Activated CD4-positive, alpha-beta T cell treated with anti-CD3 and anti-CD28 coated beads, Interleukin-2, amount 50 U/mL, for 1 hour (primary cell): ENCODE measurements around the gene DLX5.

Source experiments
- DNase-seq: peaks from one replicate; pipeline ENCODE4 v3.0.0-alpha.2; 2020

DLX5 gene

GRCh38 chr7:96989859-96990317 is 34.7 kb downstream of the DLX5 start:
- DNase-seq = no peak

- DNase-seq = no peak
Observed at GRCh38 chr7:96989241-96989858, 35.3 kb downstream of the DLX5 start.

GRCh38 chr7:96987719-96988118 is 36.9 kb downstream of the DLX5 start:
- no peak for DNase-seq

GRCh38 chr7:96986901-96987300 is 37.7 kb downstream of the DLX5 start:
- no peak for DNase-seq

GRCh38 chr7:96985992-96986391 is 38.6 kb downstream of the DLX5 start:
- DNase-seq = no peak

GRCh38 chr7:96982586-96982985 is 42.0 kb downstream of the DLX5 start:
- DNase-seq = no peak

GRCh38 chr7:96979551-96980276 is 44.9 kb downstream of the DLX5 start:
- no peak for DNase-seq

GRCh38 chr7:96977445-96977844 is 47.2 kb downstream of the DLX5 start:
- no peak for DNase-seq

GRCh38 chr7:96976106-96976505 is 48.5 kb downstream of the DLX5 start:
- no peak for DNase-seq

- no peak for DNase-seq
Observed at GRCh38 chr7:96973986-96974385, 50.6 kb downstream of the DLX5 start.

GRCh38 chr7:96970739-96971138 is 53.9 kb downstream of the DLX5 start:
- DNase-seq = no peak
